Smooth muscle cell of the umbilical artery (primary cell): ENCODE results near the gene ANKRD44. TPM values are rescaled to one million over a fixed set of nuclear protein-coding genes. Genes with fewer than 3 reads are reported as not detected.

Experiments used
- total RNA-seq: library from RNA; depleted of rRNA; stranded (reverse); fragments of >200 nt; gene quantifications from 2 replicates; pipeline ENCODE4 v1.2.3, GENCODE V29; 2014

ANKRD44 gene
- total RNA-seq, result 10.4 and 11.0 TPM in 2 replicates

GRCh38 chr2:197310271-197310985 lies at the start of gene ANKRD44:
ANKRD44 (minus strand) TSS chr2:197310780; CDS start chr2:197310604, 176 bp downstream.

Other genes with a start within 250 kb of the ANKRD44 start
- 244 and 257 TPM in 2 replicates for gene SF3B1, start 124.2 kb upstream of the ANKRD44 start, total RNA-seq
- 55.2 and 72.2 TPM in 2 replicates for gene COQ10B, start 142.8 kb upstream of the ANKRD44 start, total RNA-seq
- gene HSPD1, start 189.1 kb upstream of the ANKRD44 start, total RNA-seq, result 207 and 385 TPM in 2 replicates
- gene HSPE1, start 189.6 kb upstream of the ANKRD44 start, total RNA-seq, result 107 and 118 TPM in 2 replicates
- gene MOB4, start 205.3 kb upstream of the ANKRD44 start, total RNA-seq, result 31.5 and 41.9 TPM in 2 replicates